ENCODE measurements around the gene FBXO27.
"Not testable (repeated sequence)": the region's sequence is repeated elsewhere in the genome, so short reads cannot be mapped to it uniquely, and the experiment has no call there.

Gene FBXO27, protein sequence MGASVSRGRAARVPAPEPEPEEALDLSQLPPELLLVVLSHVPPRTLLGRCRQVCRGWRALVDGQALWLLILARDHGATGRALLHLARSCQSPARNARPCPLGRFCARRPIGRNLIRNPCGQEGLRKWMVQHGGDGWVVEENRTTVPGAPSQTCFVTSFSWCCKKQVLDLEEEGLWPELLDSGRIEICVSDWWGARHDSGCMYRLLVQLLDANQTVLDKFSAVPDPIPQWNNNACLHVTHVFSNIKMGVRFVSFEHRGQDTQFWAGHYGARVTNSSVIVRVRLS

DNA sequence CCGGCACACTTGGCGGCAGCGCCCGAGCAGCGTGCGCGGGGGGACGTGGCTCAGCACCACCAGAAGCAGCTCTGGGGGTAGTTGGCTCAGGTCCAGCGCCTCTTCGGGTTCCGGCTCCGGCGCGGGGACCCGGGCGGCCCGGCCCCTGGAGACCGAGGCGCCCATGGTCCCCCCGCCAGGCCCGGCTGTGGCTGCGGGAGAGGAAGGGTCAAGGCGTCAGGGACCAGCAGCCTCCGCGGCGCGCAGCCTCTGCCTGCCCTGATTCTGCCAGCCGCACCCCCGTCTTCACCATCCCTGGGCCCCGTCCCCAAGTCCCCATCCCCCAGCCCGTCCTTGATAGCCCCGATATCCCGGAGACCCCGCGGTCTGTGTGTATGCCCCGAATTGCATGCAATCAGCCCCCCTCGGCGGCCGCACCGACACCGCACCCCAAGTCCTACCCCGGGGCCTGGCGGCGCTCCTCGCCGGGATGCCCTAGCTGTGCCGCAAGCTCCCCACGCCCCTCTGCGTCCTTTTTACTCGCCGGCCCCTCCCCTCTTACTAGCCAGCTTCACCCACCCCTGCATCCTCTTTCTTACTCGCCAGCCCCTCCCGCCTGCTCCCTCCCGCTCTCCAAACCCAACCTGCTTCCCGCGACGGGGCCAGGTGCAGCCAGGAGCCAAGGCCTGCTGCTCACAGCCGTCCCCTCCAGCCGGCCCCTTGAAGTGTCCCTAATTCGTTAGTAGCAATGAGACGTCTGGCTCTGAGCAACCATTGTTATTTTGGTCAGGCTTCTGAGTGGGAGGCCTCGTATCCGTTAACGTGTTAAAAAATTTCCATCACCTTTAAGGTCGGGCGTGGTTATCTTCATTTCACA is at the start of gene FBXO27:
Gene FBXO27, minus strand, starts transcription at position 487 of the 856 bp plus-strand sequence. Its CDS starts 322 bp downstream, at position 165.
- DNase-seq (ENCODE audit: low spot score): peak; percentile 71

DNA sequence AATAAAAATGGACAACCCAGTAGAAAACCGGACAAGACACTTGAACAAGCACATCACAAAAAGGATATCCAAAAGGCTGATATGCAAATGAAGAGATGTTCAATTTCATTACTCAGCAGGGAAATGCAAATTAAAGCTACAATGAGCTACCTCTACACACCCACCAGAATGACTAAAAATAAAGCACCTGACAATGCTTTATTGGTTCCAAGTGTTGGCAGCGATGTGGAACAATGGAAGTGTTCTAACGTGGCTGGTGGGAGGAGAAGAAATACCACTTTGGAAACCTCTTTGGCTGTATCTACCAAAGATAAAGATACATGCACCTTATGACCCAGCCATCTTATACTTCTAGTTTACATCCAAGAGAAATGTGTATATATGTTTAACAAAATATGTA is 48.1 kb upstream of the FBXO27 start:
- DNase-seq (ENCODE audit: low spot score): no peak

DNA sequence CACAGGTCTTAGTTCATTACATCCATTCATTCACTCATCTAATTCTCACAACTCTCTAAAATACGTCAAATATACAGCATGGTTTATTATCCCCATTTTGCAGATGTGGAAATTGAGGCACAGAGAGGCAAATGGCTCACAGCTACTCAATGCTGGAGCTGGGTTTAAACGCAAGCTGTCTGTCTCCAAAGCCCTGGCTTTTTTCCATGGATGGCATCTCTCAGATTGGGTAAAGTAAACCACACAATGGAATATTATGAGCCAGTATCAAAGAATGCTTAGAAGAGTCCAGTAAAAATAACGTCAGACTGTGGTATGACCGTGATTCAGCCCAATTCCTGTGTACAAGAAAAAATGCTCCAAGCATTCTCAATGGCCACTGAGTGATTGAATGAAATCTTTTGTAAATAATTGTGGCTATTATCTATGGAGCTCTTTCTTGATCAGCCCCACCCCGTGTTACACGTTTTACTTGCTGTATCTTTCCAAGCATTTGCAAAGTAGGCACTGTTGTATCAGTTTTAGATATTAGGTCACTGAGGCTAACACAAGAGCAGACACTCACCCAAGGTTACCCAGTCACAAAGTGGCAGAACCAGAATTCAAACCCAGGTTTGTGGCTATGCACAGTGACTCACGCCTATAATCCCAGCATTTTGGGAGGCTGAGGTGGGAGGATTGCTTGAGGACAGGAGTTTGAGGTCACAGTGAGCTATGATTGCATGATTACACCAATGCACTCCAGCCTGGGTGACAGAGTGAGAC is 46.3 kb upstream of the FBXO27 start:
- DNase-seq (ENCODE audit: low spot score): peak; percentile 84

DNA sequence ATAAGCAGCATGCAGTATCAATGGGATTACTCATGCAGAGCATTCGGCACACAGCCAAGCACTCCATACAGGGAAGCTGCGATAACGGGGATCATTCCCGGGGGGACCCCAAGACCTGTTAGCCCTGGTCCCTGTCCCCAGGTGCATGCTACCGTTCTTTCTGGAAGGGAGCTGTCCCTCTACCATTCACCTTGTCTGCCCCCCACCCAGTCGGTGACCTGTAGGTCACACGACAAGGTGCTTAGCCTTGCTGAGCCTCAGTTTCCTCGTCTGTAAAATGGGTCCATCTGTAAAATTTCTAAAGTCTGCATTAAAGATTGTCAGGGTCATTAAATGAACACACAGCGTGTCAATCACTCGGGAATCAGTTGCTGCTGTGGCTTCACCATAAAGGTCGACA is 45.0 kb upstream of the FBXO27 start:
- DNase-seq (ENCODE audit: low spot score): no peak

DNA sequence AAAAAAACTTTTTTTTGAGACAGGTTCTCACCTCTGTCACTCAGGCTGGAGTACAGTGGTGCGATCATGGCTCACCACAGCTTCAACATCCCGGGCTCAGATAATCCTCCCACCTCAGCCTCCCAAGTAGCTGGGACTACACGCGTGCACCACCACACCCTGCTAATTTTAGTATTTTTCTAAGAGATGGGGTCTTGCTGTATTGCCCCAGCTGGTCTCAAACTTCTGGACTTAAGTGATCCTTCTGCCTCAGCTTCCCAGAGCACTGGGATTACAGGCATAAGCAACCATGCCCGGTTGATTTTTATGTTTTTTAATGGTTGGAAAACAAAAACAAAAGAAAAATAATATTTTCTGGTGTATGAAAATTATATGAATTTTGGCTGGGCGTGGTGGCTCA is 42.6 kb upstream of the FBXO27 start:
- DNase-seq (ENCODE audit: low spot score): no peak

DNA sequence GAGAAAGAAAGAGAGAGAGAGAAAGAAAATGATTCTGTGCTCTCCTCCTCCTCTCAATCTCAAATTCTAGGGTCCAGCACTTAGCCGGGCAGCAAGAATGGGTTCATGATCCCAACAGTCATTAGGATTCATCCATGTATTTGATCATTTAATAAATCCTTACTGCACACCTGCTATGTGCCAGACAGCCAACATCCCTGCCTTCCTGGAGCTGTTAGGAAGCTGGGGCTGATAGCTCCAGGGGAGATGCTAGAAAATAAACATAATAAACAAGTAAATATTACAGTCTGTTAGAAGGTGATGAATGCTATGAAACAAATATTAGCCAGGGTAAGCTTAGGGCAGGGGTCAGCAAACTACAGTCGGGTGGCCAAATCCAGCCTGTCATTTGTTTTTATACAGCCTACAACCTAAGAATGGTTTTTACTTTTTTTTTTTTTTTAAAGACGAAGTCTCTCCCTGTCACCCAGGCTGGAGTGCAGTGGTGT is 41.9 kb upstream of the FBXO27 start:
- DNase-seq (ENCODE audit: low spot score): no peak

DNA sequence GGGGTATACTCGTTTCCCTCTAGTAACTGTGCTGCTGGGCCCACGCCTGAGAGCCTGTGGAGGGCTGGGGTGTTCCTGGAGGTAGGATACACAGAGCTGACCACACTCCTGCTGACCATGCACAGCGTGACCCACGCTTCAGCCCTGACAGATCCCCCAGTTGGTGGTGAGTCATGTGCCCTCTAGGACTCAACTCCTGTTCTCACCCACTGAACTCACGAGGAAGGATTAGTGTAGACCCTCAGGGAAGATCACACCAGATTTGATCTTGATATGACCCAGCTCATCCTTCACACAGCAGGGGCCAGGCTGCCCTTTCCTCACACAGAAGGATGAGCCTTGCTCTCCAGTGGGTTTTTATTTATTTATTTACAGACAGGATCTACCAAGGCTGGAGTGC is 38.5 kb upstream of the FBXO27 start:
- no peak for DNase-seq (ENCODE audit: low spot score)

DNA sequence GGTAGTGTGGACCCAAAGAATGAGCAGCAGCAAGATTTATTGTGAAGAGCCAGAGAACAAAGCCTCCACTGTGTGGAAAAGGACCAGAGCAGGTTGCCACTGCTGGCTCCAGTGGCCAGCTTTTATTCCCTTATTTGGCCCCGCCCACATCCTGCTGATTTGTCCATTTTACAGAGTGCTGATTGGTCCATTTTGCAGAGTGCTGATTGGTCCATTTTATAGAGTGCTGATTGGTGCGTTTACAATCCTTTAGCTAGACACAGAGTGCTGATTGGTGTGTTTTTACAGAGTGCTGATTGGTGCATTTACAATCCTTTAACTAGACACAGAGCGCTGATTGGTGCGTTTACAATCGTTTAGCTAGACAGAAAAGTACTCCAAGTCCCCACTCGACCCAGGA is 35.9 kb upstream of the FBXO27 start:
- DNase-seq (ENCODE audit: low spot score): not testable (repeated sequence)

DNA sequence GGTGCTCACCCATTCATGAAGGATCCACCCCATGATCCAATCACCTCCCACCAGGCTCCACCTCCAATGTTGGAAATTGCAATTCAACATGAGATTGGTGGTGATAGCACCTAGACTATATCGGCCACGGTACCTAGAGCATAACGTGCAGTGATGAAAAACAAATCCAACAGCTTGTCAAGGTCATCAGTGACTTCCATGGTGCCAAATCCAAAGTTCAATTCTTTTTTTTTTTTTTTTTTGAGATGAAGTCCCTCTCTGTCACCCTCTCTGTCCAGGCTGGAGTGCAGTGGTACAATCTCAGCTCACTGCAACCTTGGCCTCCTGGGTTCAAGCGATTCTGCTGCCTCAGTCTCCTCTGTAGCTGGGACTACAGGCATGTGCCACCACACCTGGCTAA is 34.8 kb upstream of the FBXO27 start:
- no peak for DNase-seq (ENCODE audit: low spot score)

DNA sequence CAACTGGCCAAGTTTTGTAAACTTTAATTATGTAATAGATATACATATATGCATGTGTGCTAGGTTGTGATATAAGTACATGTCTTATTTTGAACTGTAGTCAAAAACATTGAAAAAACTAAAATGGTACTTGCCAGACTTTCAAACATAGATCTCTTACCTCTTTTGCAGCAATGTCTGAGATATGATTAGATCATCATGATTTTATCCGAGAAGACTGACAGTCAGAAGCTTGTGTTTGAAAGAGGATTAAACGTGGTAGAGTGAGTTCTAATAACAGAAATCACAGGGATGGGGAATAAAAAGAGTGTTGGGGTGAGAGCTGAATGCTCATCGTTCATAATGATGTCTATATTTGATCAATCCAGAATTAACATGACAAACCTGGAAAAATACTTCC is 33.6 kb upstream of the FBXO27 start:
- no peak for DNase-seq (ENCODE audit: low spot score)

DNA sequence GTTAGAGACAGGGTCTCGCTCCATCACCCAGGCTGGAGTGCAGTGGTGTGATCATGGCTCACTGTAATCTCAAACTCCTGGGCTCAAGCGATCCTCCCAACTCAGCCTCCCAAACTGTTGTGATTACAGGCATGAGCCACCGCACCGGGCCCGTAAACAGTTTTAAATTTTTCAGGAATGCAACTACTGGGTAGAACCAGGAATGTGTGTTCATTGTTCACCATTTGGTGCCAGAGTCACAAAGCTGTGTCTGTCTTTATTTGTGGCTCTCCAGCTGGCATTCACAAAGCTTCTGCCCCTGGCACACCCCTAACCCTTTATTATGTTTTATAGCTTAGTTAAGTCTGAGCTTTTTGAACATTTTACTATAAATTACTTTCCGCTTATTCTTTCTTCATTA is 32.1 kb upstream of the FBXO27 start:
- DNase-seq (ENCODE audit: low spot score): no peak

DNA sequence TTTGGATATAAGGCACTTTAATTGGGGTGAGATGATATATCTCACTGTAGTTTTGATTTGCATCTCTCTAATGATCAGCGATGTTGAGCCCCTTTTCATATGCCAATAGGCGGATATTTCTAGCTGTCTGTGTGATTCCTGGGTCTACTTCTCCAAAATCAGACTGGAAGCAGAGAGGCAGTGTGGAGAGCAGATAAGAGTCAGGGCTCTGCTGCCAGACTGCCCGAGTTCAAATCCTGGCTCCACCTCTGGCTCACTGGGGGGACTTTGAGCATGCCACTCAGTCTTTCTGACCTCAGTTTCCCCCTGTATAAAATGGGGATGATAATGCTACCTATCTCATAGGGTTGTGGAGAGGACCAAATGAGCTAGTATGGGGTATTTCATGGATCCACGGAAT is 27.8 kb upstream of the FBXO27 start:
- no peak for DNase-seq (ENCODE audit: low spot score)

DNA sequence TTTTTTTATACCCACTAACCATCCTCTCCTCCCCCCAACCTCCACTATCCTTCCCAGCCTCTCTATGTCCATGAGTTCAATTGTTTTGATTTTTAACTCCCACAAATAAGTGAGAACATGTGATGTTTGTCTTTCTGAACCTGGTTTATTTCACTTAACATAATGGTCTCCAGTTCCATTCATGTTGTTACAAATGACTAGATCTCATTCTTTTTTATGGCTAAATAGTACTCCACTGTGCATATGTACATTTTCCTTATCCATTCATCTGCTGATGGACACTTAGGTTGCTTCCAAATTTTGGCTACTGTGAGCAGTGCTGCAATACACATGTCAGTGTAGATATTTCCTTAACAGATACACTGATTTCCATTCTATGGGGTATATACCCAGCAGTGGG is 27.0 kb upstream of the FBXO27 start:
- DNase-seq (ENCODE audit: low spot score): no peak

DNA sequence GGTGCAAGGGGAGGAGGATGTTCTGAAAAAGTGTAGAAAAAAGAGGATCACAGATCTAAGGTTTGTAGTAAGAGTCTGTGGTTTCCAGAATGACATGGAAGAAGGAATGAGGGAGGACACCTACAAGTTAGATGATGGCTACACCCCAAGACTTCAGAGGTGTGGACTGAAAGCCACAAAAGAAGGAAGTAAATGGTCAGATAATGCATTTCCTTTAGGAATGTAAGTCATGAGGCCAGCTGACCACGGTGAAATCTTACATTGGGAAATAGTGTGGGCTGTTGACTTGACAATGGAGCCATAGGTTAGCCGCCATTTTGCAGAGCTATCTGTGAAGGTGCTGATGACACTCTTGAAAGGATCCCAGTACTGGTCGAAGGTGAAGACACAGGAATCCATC is 25.3 kb upstream of the FBXO27 start:
- DNase-seq (ENCODE audit: low spot score): no peak

DNA sequence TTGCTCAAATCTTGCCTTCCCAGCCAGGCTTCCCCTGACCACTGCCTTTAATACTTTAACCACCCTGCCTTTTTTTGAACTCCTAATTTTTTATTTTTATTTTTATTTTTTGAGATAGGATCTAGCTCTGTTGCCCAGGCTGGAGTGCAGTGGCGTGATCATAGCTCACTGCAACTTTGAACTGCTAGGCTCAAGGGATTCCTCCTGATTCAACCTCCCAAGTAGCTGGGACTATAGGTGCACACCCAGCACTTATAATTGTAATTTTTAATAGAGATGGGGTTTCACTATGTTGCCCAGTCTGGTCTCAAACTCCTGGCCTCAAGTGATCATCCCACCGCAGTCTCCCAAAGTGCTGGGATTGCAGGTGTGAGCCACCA is 21.7 kb upstream of the FBXO27 start:
- no peak for DNase-seq (ENCODE audit: low spot score)

DNA sequence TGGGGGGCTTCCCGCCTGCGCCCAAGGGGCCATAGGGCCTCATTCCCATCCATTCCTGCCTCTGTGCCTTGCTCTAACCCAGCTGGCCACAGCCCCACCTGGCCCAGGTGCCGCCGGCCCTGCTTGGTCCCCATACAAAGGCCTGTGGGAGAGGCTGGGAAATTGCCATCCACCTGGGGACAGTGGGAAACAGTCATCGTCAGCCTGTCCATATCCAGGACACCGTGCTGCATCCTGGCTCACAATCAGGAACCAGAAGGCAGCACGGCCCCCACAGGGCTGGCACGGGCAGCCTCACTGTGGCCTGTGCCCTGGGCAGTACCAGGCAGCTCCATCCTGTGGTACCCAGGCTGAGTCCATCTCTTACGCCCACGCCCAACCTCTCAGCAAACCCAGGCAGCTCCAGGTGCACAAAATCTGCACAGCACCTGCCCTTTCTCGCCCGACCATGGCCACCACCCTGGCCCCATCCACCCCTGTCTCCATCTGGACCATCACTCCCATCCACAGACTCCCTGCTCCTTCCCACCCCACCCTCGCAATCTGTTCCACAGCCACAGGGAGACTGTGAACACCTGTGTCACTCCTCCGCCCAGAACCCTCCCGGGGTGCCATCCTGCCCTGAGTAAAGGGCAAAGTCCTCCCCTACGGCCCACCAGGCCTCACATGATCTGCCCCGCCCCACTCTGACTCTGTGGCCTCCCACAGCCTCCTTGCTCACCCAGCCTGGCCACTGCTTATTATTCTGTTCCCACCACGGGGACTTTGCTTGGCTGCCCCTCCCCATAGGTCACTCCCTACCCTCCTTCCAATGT is 21.1 kb upstream of the FBXO27 start:
- DNase-seq (ENCODE audit: low spot score): peak; percentile 37

DNA sequence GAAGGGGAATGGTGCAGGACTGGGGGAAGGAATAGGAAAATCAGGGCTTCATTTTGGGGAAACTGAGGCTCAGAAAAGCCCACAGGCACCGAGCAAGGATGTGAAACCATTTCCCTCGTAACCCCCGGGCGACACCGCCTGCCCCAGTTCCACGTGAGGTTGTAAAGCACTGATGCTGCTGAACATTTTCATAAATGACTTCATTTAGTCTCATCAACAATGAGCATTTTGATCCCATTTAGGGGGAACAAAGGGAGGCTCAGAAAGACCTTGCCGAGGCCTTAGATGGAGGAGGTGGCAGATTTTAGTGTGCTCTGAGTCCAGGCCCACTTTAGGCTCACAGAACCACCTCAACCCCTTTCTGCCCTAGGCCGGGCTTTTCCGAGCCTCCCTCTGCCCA is 20.5 kb upstream of the FBXO27 start:
- DNase-seq (ENCODE audit: low spot score): peak; percentile 63

DNA sequence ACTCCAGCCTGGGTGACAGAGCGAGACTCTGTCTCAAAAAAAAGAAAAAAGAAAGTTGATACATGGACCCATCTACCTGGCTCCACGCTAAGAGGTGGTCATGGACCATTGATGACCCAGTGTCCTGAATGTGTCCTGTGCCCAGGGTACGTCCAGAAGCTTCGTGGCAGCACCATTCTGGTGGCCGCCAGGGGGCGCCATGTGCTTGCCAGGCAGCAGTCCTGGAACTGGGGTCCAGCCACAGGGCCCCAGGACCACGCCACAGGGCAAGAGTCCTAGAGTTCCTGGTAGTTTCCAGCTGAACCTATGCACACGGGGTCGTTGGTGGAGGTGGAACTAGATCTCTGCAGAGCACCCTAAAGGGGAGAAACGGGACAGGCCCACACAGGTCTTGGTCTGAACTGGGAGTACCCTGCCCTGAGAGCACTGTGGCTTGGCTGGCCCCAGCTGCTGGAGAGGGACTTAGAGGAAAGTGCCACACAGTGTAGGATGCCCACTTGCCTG is 19.9 kb upstream of the FBXO27 start:
- peak; percentile 79 for DNase-seq (ENCODE audit: low spot score)

DNA sequence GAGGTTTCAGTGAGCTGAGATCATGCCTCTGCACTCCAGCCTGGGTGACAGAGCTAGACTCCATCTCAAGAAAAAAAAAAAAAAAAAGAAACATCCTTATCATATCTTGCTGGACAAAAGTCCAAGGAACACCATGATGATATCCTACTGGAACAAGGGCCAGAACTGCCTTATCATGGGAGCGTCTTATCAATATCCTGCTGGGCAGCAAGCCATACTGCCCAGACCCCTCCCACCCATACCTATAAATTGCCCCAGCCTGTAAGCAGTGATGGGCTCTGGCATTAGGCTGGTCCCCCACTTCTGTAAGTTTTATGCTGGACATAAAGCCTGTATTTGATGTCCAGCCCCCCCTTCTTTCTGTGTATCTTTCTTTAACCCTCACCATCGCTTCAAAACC is 14.7 kb upstream of the FBXO27 start:
- DNase-seq (ENCODE audit: low spot score): no peak

DNA sequence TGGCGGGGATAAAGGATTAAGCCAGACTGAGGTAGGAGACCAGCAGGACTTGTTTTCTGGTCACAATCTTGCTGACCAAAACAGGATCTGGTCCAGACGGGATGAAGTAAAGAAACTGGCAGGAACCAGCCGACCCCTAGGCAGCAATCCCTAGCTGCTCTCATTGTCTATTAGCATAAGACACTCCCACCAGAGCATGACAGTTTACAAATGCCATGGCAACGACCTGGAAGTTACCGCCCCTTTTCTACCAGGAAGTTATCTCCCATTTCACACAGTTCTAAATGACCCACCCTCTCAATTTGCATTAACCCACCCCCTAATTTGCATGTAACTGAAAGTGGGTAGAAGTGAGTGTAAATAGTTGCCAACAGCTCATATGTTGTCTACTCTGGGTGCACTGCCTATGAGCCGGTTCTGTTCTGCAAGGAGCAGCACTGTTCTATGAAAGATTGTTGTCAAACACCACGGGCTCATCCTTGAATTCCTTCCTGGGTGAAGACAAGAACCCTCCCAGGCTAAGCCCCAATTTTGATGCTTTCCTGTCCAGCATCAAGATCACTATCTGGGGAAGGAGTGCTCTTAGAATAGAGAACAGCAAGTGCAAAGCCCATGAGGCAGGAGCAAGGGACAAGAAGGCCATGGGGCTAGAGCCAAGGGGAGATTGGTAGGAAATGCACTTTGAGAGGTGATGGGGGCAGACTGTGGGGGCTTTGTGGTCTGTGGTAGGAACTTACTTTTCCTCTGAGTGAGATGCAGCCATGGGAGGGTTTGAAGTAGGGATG is 13.9 kb upstream of the FBXO27 start:
- DNase-seq (ENCODE audit: low spot score): no peak

DNA sequence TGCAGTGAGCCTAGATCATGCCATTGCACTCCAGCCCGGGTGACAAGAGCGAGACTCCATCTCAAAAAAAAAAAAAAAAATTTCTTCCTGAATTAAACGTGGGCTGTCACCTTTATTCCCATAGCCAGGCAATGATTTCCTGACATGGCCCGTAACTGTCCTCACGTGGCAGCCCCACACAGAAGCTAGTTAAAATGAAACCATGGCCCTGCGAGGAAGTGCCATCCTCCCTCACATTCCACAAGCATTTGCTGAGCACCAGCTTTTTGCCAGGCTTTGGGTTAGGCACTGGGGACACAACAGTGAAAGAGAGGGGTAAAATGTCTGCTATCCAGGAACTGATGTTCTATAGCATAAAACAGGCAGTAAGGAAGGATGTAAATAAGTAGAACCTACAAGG is 13.2 kb upstream of the FBXO27 start:
- no peak for DNase-seq (ENCODE audit: low spot score)
